H1 (cell line): ENCODE measurements around the gene IFT74. TPM values are rescaled to one million over a fixed set of nuclear protein-coding genes. Genes with fewer than 3 reads are reported as not detected.

ENCODE experiments used
- CTCF ChIA-PET: fragments of 300-600 bp; sonication (Branson Sonifier 250); formaldehyde crosslinking; loops from one replicate; lab custom pipeline; 2021; ENCODE audit not compliant: partially characterized antibody; lab: Charles Lee
- POLR2A ChIA-PET: fragments of 300-600 bp; sonication (Branson Sonifier 250); formaldehyde crosslinking; loops from one replicate; lab custom pipeline; 2021; ENCODE audit warnings: inconsistent platforms; ENCODE audit not compliant: partially characterized antibody; lab: Charles Lee
- DNase-seq, 2 experiments: peaks; one replicate each; pipeline versions ENCODE4 v3.0.0 to v3.0.0-alpha.2; 2010 to 2022; ENCODE audit warnings: low spot score in 2 of 2, low read depth in 1 of 2, mixed read lengths in 1 of 2
- FAIRE-seq: peaks from 2 replicates; lab custom pipeline; 2011; peaks lifted over from hg19 to GRCh38; lab: Jason Lieb, UNC
- H2AFZ ChIP-seq: 2 replicates; pipeline ENCODE4 v1.8.1; 2012; ENCODE audit warnings: low read length, inconsistent platforms
- H2AK5ac ChIP-seq: 2 replicates; pipeline ENCODE4 v1.6.1; 2013; ENCODE audit warnings: low read depth, low read length
- H2BK120ac ChIP-seq: replicated peaks from 2 replicates; pipeline ENCODE3; 2013; ENCODE audit warnings: low read depth, low read length, inconsistent platforms
- H2BK12ac ChIP-seq: 2 replicates; pipeline ENCODE4 v1.6.1; 2013; ENCODE audit warnings: low read depth, low read length
- H2BK15ac ChIP-seq: 2 replicates; pipeline ENCODE4 v1.6.1; 2013; ENCODE audit warnings: low read length
- H2BK20ac ChIP-seq: 2 replicates; pipeline ENCODE4 v1.6.1; 2013; ENCODE audit warnings: low read length
- H2BK5ac ChIP-seq: 2 replicates; pipeline ENCODE4 v1.6.1; 2013; ENCODE audit warnings: low read depth, low read length
- H3K14ac ChIP-seq: 2 replicates; pipeline ENCODE4 v1.6.1; 2013; ENCODE audit warnings: inconsistent platforms; ENCODE audit not compliant: insufficient read length
- H3K18ac ChIP-seq: 2 replicates; pipeline ENCODE4 v1.6.1; 2013; ENCODE audit warnings: low read length; ENCODE audit errors: extremely low read depth
- H3K23ac ChIP-seq: 2 replicates; pipeline ENCODE4 v1.6.1; 2013; ENCODE audit warnings: inconsistent platforms; ENCODE audit not compliant: insufficient read length
- H3K23me2 ChIP-seq: 2 replicates; pipeline ENCODE4 v1.6.1; 2013; ENCODE audit warnings: low read depth, low read length
- H3K27ac ChIP-seq: 2 replicates; pipeline ENCODE4 v1.6.1; 2011; ENCODE audit warnings: low read depth, low read length, inconsistent platforms
- H3K27me3 ChIP-seq, 4 experiments: replicated peaks in 1 of 4; 1 replicate in 1 of 4; 2 replicates in 3 of 4; pipeline versions ENCODE4 v1.6.1 to v1.8.1; 2011 to 2013; ENCODE audit warnings: low read length in 3 of 4, mild to moderate bottlenecking in 3 of 4, inconsistent platforms in 2 of 4, mixed read lengths in 2 of 4, moderate library complexity in 1 of 4; ENCODE audit not compliant: control insufficient read depth in 3 of 4, insufficient read depth in 3 of 4; ENCODE audit errors: extremely low read depth in 1 of 4
- H3K36me3 ChIP-seq, 4 experiments: 2 replicates each; pipeline versions ENCODE4 v1.6.1 to v1.8.1; 2011 to 2013; ENCODE audit warnings: mild to moderate bottlenecking in 4 of 4, low read length in 3 of 4, moderate library complexity in 2 of 4, control low read depth in 1 of 4, inconsistent platforms in 1 of 4; ENCODE audit not compliant: insufficient read depth in 4 of 4, control insufficient read depth in 2 of 4
- H3K4ac ChIP-seq: replicated peaks from 2 replicates; pipeline ENCODE3; 2013; ENCODE audit warnings: low read length, low read depth, mixed read lengths, inconsistent platforms; ENCODE audit not compliant: insufficient read length
- H3K4me1 ChIP-seq, 4 experiments: replicated peaks in 1 of 4; 1 replicate in 1 of 4; 2 replicates in 3 of 4; pipeline versions ENCODE4 v1.6.1 to v1.8.1; 2011 to 2013; ENCODE audit warnings: low read length in 3 of 4, inconsistent platforms in 2 of 4, mixed read lengths in 1 of 4; ENCODE audit not compliant: insufficient read depth in 4 of 4, control insufficient read depth in 3 of 4
- H3K4me2 ChIP-seq, 2 experiments: 2 replicates each; pipeline versions ENCODE4 v1.6.1 to v1.8.1; 2011 to 2013; ENCODE audit warnings: low read depth in 2 of 2, low read length in 2 of 2, control low read depth in 1 of 2, inconsistent platforms in 1 of 2, mild to moderate bottlenecking in 1 of 2; ENCODE audit not compliant: insufficient read depth in 1 of 2
- H3K4me3 ChIP-seq, 4 experiments: fragments of 200-600, 300-600 bp in 1 of 4; sonication (generic), shearing (Covaris generic), sonication (Bioruptor Twin) in 1 of 4; 2 replicates each; pipeline versions ENCODE4 v1.5.1 to v1.8.1; 2011 to 2016; ENCODE audit warnings: low read length in 4 of 4, low read depth in 3 of 4, control low read depth in 2 of 4, inconsistent platforms in 2 of 4, mild to moderate bottlenecking in 2 of 4, mixed read lengths in 1 of 4, moderate library complexity in 1 of 4; ENCODE audit not compliant: insufficient read depth in 2 of 4; ENCODE audit errors: extremely low read depth in 1 of 4
- H3K56ac ChIP-seq: replicated peaks from 2 replicates; pipeline ENCODE3; 2013; ENCODE audit warnings: low read depth, mild to moderate bottlenecking, mixed read lengths, low read length, inconsistent platforms; ENCODE audit not compliant: insufficient read length
- H3K79me1 ChIP-seq: 2 replicates; pipeline ENCODE4 v1.6.1; 2013; ENCODE audit warnings: low read depth, low read length, control low read depth
- H3K79me2 ChIP-seq, 2 experiments: 2 replicates each; pipeline versions ENCODE4 v1.6.1 to v1.8.1; 2012 to 2013; ENCODE audit warnings: low read length in 2 of 2, mild to moderate bottlenecking in 2 of 2, inconsistent platforms in 1 of 2; ENCODE audit not compliant: insufficient read depth in 2 of 2, control insufficient read depth in 1 of 2
- H3K9ac ChIP-seq, 4 experiments: replicated peaks in 1 of 4; 1 replicate in 1 of 4; 2 replicates in 3 of 4; pipeline versions ENCODE4 v1.6.1 to v1.8.1; 2011 to 2013; ENCODE audit warnings: low read depth in 3 of 4, low read length in 3 of 4, control low read depth in 2 of 4, mild to moderate bottlenecking in 2 of 4, moderate library complexity in 2 of 4, inconsistent platforms in 1 of 4; ENCODE audit errors: extremely low read depth in 1 of 4
- H3K9me3 ChIP-seq, 2 experiments: 2 replicates each; pipeline versions ENCODE4 v1.6.1 to v1.8.1; 2012 to 2013; ENCODE audit warnings: mild to moderate bottlenecking in 2 of 2, moderate library complexity in 2 of 2, control low read depth in 1 of 2, inconsistent platforms in 1 of 2, low read depth in 1 of 2, low read length in 1 of 2, mixed read lengths in 1 of 2; ENCODE audit not compliant: insufficient read depth in 2 of 2
- H4K20me1 ChIP-seq, 2 experiments: replicated peaks in 1 of 2; 2 replicates each; pipeline versions ENCODE3 to v1.8.1; 2011 to 2013; ENCODE audit warnings: inconsistent platforms in 2 of 2, low read length in 2 of 2, mild to moderate bottlenecking in 1 of 2; ENCODE audit not compliant: insufficient read depth in 2 of 2, control insufficient read depth in 1 of 2
- H4K5ac ChIP-seq: 2 replicates; pipeline ENCODE4 v1.6.1; 2013; ENCODE audit warnings: low read length, low read depth, mixed read lengths, inconsistent platforms; ENCODE audit not compliant: insufficient read length
- H4K8ac ChIP-seq: 2 replicates; pipeline ENCODE4 v1.8.0; 2013; ENCODE audit warnings: mild to moderate bottlenecking, moderate library complexity, low read length, inconsistent platforms; ENCODE audit not compliant: insufficient read depth; ENCODE audit errors: extremely low read depth
- H4K91ac ChIP-seq: replicated peaks from 2 replicates; pipeline ENCODE3; 2013; ENCODE audit warnings: low read length, mixed read lengths, inconsistent platforms; ENCODE audit not compliant: insufficient read length
- GABPA ChIP-seq: IDR thresholded peaks from 2 replicates; pipeline ENCODE4 v1.6.1; 2011; ENCODE audit warnings: mild to moderate bottlenecking, low read length, moderate library complexity, borderline replicate concordance; ENCODE audit not compliant: insufficient read depth
- HDAC2 ChIP-seq, 2 experiments: fragments of 300-600 bp in 1 of 2; sonication (generic) in 1 of 2; IDR thresholded peaks; 2 replicates each; pipeline ENCODE4 v1.6.1; 2011 to 2012; ENCODE audit warnings: low read depth in 2 of 2, low read length in 2 of 2, mild to moderate bottlenecking in 2 of 2, moderate library complexity in 2 of 2, borderline replicate concordance in 1 of 2, inconsistent platforms in 1 of 2
- NRF1 ChIP-seq: IDR thresholded peaks from 2 replicates; pipeline ENCODE4 v1.6.1; 2011; ENCODE audit warnings: mild to moderate bottlenecking, low read depth, low read length, improper control_type of control experiment
- RBBP5 ChIP-seq: IDR thresholded peaks from 2 replicates; pipeline ENCODE4 v1.7.1; 2012; ENCODE audit warnings: low read depth, mild to moderate bottlenecking, inconsistent platforms, low read length, moderate library complexity, borderline replicate concordance
- SP4 ChIP-seq: IDR thresholded peaks from 2 replicates; pipeline ENCODE4 v1.6.1; 2012; ENCODE audit warnings: low read length, inconsistent platforms
- TBP ChIP-seq: IDR thresholded peaks from 2 replicates; pipeline ENCODE4 v1.6.1; 2011; ENCODE audit warnings: low read depth, low read length, improper control_type of control experiment
- WGBS, 2 experiments: shearing (Covaris generic) in 1 of 2; methylation state at CpG; one replicate each; pipeline versions ENCODE4 v1.1.6 to v1.1.7; 2013 to 2015; ENCODE audit warnings: low lambda C conversion rate in 2 of 2, mixed read lengths in 2 of 2, inconsistent platforms in 1 of 2, low coverage in 1 of 2, missing lambda C conversion rate in 1 of 2; ENCODE audit not compliant: insufficient replicate concordance in 2 of 2, insufficient coverage in 1 of 2, insufficient read length in 1 of 2; ENCODE audit errors: extremely low coverage in 1 of 2, missing lambda C conversion rate in 1 of 2; 5-methylcytosine and 5-hydroxymethylcytosine counted together
- polyA plus RNA-seq, 7 experiments: library from polyadenylated mRNA; depleted of rRNA in 3 of 7; stranded (reverse) in 5 of 7; unstranded in 2 of 7; fragments of >200 nt in 5 of 7; fragments of 200-250 nt in 2 of 7; gene quantifications; 1 replicate in 5 of 7; 2 replicates in 1 of 7; 4 replicates in 1 of 7; pipeline versions ENCODE4 v1.2.1 to v1.2.3, GENCODE V29; 2011 to 2013; ENCODE audit warnings: missing spikeins in 2 of 7, mixed read lengths in 2 of 7
- total RNA-seq: library from RNA; stranded (reverse); fragmentation: NEBNext Ultra II Directional; extraction: Animal tissue kit (Norgen Biotek cat#: 25700); gene quantifications from 2 replicates; pipeline ENCODE4 v1.2.1, GENCODE V29; 2021

Gene IFT74
- total and polyA plus RNA-seq, 2 of the 8 experiments (the other 6 are each of a cell fraction or from before 2014, with no cell fraction given), result 4.4 to 17.8 TPM

DNA sequence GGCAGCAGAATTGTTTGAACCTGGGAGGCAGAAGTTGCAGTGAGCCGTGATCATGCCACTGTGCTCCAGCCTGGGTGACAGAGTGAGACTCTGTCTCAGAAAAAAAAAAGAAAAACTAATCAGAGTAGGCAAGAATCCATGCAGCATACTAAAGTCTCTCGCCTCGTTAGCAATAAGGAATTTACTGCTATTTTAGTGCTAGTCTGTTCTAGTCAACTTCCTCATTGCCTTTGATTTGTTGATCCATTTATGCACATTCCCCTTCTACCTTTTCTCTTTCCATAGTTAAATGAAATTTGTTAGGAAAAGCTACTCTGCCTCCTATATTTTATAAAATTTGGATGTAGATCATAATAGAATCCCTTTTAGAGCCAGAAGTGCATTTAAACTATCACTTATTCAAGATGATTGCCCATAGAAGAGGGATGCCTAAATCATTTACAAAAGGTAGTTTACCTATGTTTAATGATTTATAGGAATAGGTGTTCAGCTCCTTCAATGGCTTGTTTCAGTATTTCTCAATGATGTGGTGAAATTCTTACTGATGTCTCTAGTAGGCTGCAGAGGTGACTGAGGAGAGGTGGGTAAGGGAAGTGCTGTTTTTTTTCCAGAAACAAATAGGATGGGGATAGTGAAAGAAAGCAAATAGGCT is 47.3 kb downstream of the IFT74 start:
- Histone ChIP-seq H3K23ac (no peak overlapping the region), H3K79me1 (no peaks in the 10 kb centered on the region), H3K4ac (no peak overlapping the region), H4K20me1 (no peaks in the 10 kb centered on the region), H3K4me1 (no peaks in the 10 kb centered on the region), H3K18ac (no peak overlapping the region), H3K27ac (no peak overlapping the region), H3K56ac (no peak overlapping the region), H3K9me3 (no peaks in the 10 kb centered on the region), H3K23me2 (no peaks in the 10 kb centered on the region), H3K14ac (no peak overlapping the region), H4K91ac (no peak overlapping the region), H3K4me2 (no peak overlapping the region), H2BK20ac (no peak overlapping the region), H2BK12ac (no peak overlapping the region), H3K79me2 (no peaks in the 10 kb centered on the region), H2BK5ac (no peak overlapping the region), H3K4me3 (no peak overlapping the region), H4K8ac (no peak overlapping the region), H2AK5ac (no peak overlapping the region), H2BK120ac (no peak overlapping the region), H2AFZ (no peak overlapping the region), H4K5ac (no peak overlapping the region), H2BK15ac (no peak overlapping the region), H3K9ac (no peak overlapping the region), H3K27me3 (no peaks in the 10 kb centered on the region), H3K36me3 (no peaks in the 10 kb centered on the region)
- WGBS, 2 experiments, result 86% methylated on average over 3 of the region's 3 CpGs; no CpG with 5 or more reads in 1 of the 2 experiments
- ChIA-PET CTCF (interaction anchor here (0.6 to 1.3 kb wide), 4 partner anchors 27 to 163 kb away, joined by 3 read pairs; no protein-coding TSS in a partner anchor), POLR2A (no interaction called here)
- DNase-seq (no peak), FAIRE-seq (no peak)
- TF ChIP-seq RBBP5, result no peak
- no peak for TF ChIP-seq GABPA
- TF ChIP-seq TBP, result no peak
- no peak for TF ChIP-seq HDAC2 (IDR thresholded peaks at IDR 0.05; ENCODE audit: borderline replicate concordance in 1 of 2, low read depth in 2 of 2, low read length in 2 of 2)
- no peak for TF ChIP-seq NRF1
- TF ChIP-seq SP4, result no peak
